GM12878 (cell line): ENCODE results near the gene DNAJC22. TPM values are rescaled to one million over a fixed set of nuclear protein-coding genes. Genes with fewer than 3 reads are reported as not detected.

Experiments used
- ATAC-seq: fragments of 200-7000 bp; cut with Tn5 transposase; 3 replicates; pipeline ENCODE4 v1.9.1; 2020; ENCODE audit warnings: mild to moderate bottlenecking, moderate library complexity
- BruUV-seq: library from RNA; stranded (reverse); fragments of 400-500 nt; replicated peaks from 2 replicates; lab custom pipeline; 2021; lab: Mats Ljungman, UMichigan
- CTCF ChIA-PET: fragments of 300-600 bp; sonication (Branson Sonifier 250); formaldehyde crosslinking; extraction: SDS; loops from one replicate; lab custom pipeline; 2021; ENCODE audit warnings: inconsistent platforms; lab: Yijun Ruan, JAX
- POLR2A ChIA-PET: fragments of 350-600 bp; formaldehyde crosslinking; extraction: SDS; loops from one replicate; lab custom pipeline; 2021; ENCODE audit warnings: inconsistent platforms; lab: Charles Lee
- RAD21 ChIA-PET: fragments of 300-600 bp; sonication (Branson Sonifier 250); formaldehyde crosslinking; loops from one replicate; lab custom pipeline; 2023; ENCODE audit warnings: antibody characterized with exemption; ENCODE audit not compliant: unreplicated experiment; lab: Charles Lee
- SMC1A ChIA-PET: fragments of 300-600 bp; sonication (Branson Sonifier 250); formaldehyde crosslinking; loops from one replicate; lab custom pipeline; 2023; ENCODE audit not compliant: unreplicated experiment, uncharacterized antibody; lab: Charles Lee
- DNase-seq: peaks from one replicate; pipeline ENCODE4 v3.0.0-alpha.2; 2011; ENCODE audit warnings: low read depth, low spot score
- FAIRE-seq: peaks from 3 replicates; lab custom pipeline; 2011; peaks lifted over from hg19 to GRCh38; lab: Jason Lieb, UNC
- H2AFZ ChIP-seq: 2 replicates; pipeline ENCODE4 v1.6.0; 2011; ENCODE audit warnings: low read depth, low read length, control low read depth; ENCODE audit not compliant: control insufficient read depth
- H3K27ac ChIP-seq: 2 replicates; pipeline ENCODE4 v1.5.1; 2011; ENCODE audit warnings: control low read depth; ENCODE audit not compliant: control insufficient read depth, insufficient read depth
- H3K27me3 ChIP-seq, 2 experiments: replicated peaks in 1 of 2; 2 replicates each; pipeline versions ENCODE4 v1.6.0 to v1.6.1; 2011; ENCODE audit warnings: low read length in 1 of 2; ENCODE audit not compliant: control insufficient read depth in 2 of 2, insufficient read depth in 2 of 2
- H3K36me3 ChIP-seq, 2 experiments: 2 replicates each; pipeline ENCODE4 v1.5.1; 2011; ENCODE audit warnings: low read length in 1 of 2; ENCODE audit not compliant: control insufficient read depth in 2 of 2, insufficient read depth in 2 of 2
- H3K4me1 ChIP-seq: 2 replicates; pipeline ENCODE4 v1.6.1; 2011; ENCODE audit warnings: mild to moderate bottlenecking, low read length, moderate library complexity, mixed read lengths; ENCODE audit not compliant: control insufficient read depth, insufficient read depth
- H3K4me2 ChIP-seq: 2 replicates; pipeline ENCODE4 v1.6.0; 2011; ENCODE audit warnings: control low read depth; ENCODE audit not compliant: control insufficient read depth, insufficient read depth
- H3K4me3 ChIP-seq: fragments of 200-600 bp; sonication (generic); 2 replicates; pipeline ENCODE4 v1.5.1; 2016
- H3K79me2 ChIP-seq: 2 replicates; pipeline ENCODE4 v1.6.0; 2011; ENCODE audit warnings: low read length; ENCODE audit not compliant: control insufficient read depth, insufficient read depth
- H3K9ac ChIP-seq: 2 replicates; pipeline ENCODE4 v1.8.0; 2011; ENCODE audit warnings: low read length, control low read depth, mixed read lengths; ENCODE audit not compliant: control insufficient read depth, insufficient read depth
- H3K9me3 ChIP-seq: replicated peaks from 3 replicates; pipeline ENCODE4 v1.5.1; 2011; ENCODE audit warnings: mild to moderate bottlenecking, low read length; ENCODE audit not compliant: control insufficient read depth, insufficient read depth
- H4K20me1 ChIP-seq: 2 replicates; pipeline ENCODE4 v1.6.0; 2011; ENCODE audit not compliant: control insufficient read depth, insufficient read depth
- CHD4 ChIP-seq: fragments of 200-600 bp; sonication (generic); IDR thresholded peaks from 2 replicates; pipeline ENCODE4 v1.6.1; 2016; ENCODE audit warnings: mild to moderate bottlenecking
- EP300 ChIP-seq, 2 experiments: fragments of 150-350 bp in 1 of 2; IDR thresholded peaks; 2 replicates each; pipeline ENCODE4 v1.6.1; 2011 to 2012; ENCODE audit warnings: low read depth in 2 of 2, low read length in 2 of 2, borderline replicate concordance in 1 of 2, improper control_type of control experiment in 1 of 2, inconsistent platforms in 1 of 2; ENCODE audit not compliant: control insufficient read depth in 1 of 2
- ESRRA ChIP-seq: IDR thresholded peaks from 2 replicates; pipeline ENCODE4 v1.6.1; 2012; ENCODE audit warnings: mild to moderate bottlenecking, low read length, improper control_type of control experiment
- JUND ChIP-seq: IDR thresholded peaks from 2 replicates; pipeline ENCODE4 v1.6.1; 2012; ENCODE audit warnings: low read depth, mild to moderate bottlenecking, low read length, improper control_type of control experiment, moderate library complexity
- MEF2B ChIP-seq: fragments of 450-650 bp; IDR thresholded peaks from 2 replicates; pipeline ENCODE4 v1.6.1; 2018; ENCODE audit warnings: mild to moderate bottlenecking, moderate library complexity; ENCODE audit not compliant: partially characterized antibody, poor library complexity, severe bottlenecking
- NR2C2 ChIP-seq: IDR thresholded peaks from 2 replicates; pipeline ENCODE4 v1.6.1; 2011; ENCODE audit warnings: borderline replicate concordance, low read depth; ENCODE audit not compliant: control insufficient read depth, insufficient read length
- PBX3 ChIP-seq: IDR thresholded peaks from 2 replicates; pipeline ENCODE4 v1.6.1; 2011; ENCODE audit warnings: mild to moderate bottlenecking, low read depth, low read length, moderate library complexity; ENCODE audit not compliant: insufficient replicate concordance
- POLR2AphosphoS2 ChIP-seq: IDR thresholded peaks from 2 replicates; pipeline ENCODE4 v1.6.1; 2011; ENCODE audit warnings: low read depth, mild to moderate bottlenecking, low read length, improper control_type of control experiment, moderate library complexity
- RUNX3 ChIP-seq: IDR thresholded peaks from 2 replicates; pipeline ENCODE4 v1.6.1; 2012; ENCODE audit warnings: low read length, inconsistent platforms
- SRF ChIP-seq, 2 experiments: IDR thresholded peaks; 2 replicates each; pipeline ENCODE4 v1.6.1; 2011; ENCODE audit warnings: low read depth in 2 of 2, low read length in 2 of 2, mild to moderate bottlenecking in 1 of 2, moderate library complexity in 1 of 2
- TAF1 ChIP-seq: IDR thresholded peaks from 2 replicates; pipeline ENCODE4 v1.6.1; 2011; ENCODE audit warnings: mild to moderate bottlenecking, low read depth, low read length, borderline replicate concordance
- WGBS: methylation state at CpG from one replicate; pipeline ENCODE4 v1.1.6; 2016; ENCODE audit warnings: low lambda C conversion rate; ENCODE audit not compliant: insufficient replicate concordance, insufficient coverage; ENCODE audit errors: missing lambda C conversion rate; 5-methylcytosine and 5-hydroxymethylcytosine counted together
- in situ Hi-C: fragments of 300-500 bp; cut with MboI; formaldehyde crosslinking; loops from 9 replicates; pipeline ENCODE4 v1.14.3; 2018; ENCODE audit warnings: mixed read lengths
- intact Hi-C: fragments of 100-400 bp; cut with micrococcal nuclease; formaldehyde crosslinking; loops from one replicate; pipeline ENCODE4 v1.14.2; 2022; ENCODE audit not compliant: unreplicated experiment
- polyA plus RNA-seq, 11 experiments: library from polyadenylated mRNA; depleted of rRNA in 4 of 11; unstranded in 6 of 11; stranded (reverse) in 5 of 11; fragments of >200 nt; fragmentation: Nextera tagmentation in 4 of 11; fragmentation: Illumina TruSeq in 1 of 11; extraction: Ambion mirVana in 4 of 11; extraction: Trizol in 1 of 11; gene quantifications; 1 replicate in 1 of 11; 2 replicates in 10 of 11; pipeline versions ENCODE4 v1.2.1 to v1.2.3, GENCODE V29; 2011 to 2016; ENCODE audit warnings: inconsistent platforms in 2 of 11, missing spikeins in 2 of 11, low read depth in 1 of 11
- total RNA-seq, 4 experiments: library from RNA; depleted of rRNA in 3 of 4; stranded (reverse); fragments of >200 nt in 3 of 4; fragmentation: Illumina TruSeq in 1 of 4; extraction: Trizol in 1 of 4; gene quantifications; 2 replicates each; pipeline versions ENCODE4 v1.2.1 to v1.2.3, GENCODE V29; 2013 to 2021
- TF ChIP-seq, protein P1 (sequence below): fragments of 450-650 bp; formaldehyde crosslinking; IDR thresholded peaks from 2 replicates; pipeline ENCODE4 v1.4.0; 2022; ENCODE audit warnings: mild to moderate bottlenecking, moderate library complexity
- TF ChIP-seq, protein P2 (sequence below): fragments of 450-650 bp; formaldehyde crosslinking; IDR thresholded peaks from 2 replicates; pipeline ENCODE4 v1.4.0; 2020; ENCODE audit warnings: mild to moderate bottlenecking, moderate library complexity

Gene DNAJC22
- total and polyA plus RNA-seq, 10 of the 15 experiments (the other 5 are each of a cell fraction or from before 2014, with no cell fraction given): 0.06 to 0.61 (median 0.13) TPM; not detected in 3

DNA sequence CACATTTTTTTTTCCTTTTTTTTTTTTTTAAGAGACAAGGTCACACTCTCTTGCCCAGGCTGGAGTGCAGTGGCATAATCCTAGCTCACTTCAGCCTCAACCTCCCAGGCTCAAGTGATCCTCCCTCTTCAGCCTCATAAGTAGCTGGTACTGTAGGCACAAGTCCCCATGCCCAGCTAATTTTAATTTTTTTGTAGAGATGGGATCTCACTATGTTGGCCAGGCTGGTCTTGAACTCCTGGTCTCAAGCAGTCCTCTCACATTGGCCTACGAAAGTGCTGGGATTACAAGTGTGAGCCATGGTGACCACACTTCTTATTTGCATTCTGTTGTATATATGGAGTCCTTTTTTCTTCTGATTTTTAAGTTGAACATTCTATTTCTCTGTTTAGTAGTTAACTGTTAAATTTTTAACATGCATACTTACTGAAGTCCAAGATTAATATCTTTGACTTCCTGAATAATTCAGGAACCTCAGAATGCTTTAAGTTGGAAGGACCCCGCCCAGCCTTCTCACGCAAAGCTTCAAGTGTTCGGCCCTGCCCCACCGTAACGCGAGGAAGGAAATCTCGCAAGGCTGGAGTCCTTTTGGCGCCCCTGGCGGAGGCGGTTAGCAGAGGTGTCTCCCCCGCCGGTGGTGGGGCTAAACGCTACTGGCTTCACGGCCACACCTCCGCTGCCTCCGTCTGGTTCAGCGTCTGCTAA lies 42.1 kb downstream of the DNAJC22 start:
- 98% methylated on average over 18 of the region's 18 CpGs for WGBS
- TF ChIP-seq PBX3 (no peak), ESRRA (no peak), JUND (no peak), CHD4 (no peak), EP300 (IDR thresholded peaks at IDR 0.05; ENCODE audit: borderline replicate concordance in 1 of 2, control insufficient read depth in 1 of 2, low read depth in 2 of 2, low read length in 2 of 2) (no peak), NR2C2 (no peak), RUNX3 (no peak), SRF (IDR thresholded peaks at IDR 0.05; ENCODE audit: low read depth in 2 of 2, low read length in 2 of 2) (no peak), POLR2AphosphoS2 (no peak), TAF1 (no peak), MEF2B (no peak)
- TF ChIP-seq, protein P1, sequence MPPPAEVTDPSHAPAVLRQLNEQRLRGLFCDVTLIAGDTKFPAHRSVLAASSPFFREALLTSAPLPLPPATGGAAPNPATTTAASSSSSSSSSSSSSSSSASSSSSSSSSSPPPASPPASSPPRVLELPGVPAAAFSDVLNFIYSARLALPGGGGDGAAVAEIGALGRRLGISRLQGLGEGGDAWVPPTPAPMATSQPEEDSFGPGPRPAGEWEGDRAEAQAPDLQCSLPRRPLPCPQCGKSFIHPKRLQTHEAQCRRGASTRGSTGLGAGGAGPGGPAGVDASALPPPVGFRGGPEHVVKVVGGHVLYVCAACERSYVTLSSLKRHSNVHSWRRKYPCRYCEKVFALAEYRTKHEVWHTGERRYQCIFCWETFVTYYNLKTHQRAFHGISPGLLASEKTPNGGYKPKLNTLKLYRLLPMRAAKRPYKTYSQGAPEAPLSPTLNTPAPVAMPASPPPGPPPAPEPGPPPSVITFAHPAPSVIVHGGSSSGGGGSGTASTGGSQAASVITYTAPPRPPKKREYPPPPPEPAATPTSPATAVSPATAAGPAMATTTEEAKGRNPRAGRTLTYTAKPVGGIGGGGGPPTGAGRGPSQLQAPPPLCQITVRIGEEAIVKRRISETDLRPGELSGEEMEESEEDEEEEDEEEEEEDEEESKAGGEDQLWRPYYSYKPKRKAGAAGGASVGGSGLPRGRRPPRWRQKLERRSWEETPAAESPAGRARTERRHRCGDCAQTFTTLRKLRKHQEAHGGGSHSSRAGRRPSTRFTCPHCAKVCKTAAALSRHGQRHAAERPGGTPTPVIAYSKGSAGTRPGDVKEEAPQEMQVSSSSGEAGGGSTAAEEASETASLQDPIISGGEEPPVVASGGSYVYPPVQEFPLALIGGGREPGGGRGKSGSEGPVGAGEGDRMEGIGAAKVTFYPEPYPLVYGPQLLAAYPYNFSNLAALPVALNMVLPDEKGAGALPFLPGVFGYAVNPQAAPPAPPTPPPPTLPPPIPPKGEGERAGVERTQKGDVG (CRISPR knock-in tag): no peak
- TF ChIP-seq, protein P2, sequence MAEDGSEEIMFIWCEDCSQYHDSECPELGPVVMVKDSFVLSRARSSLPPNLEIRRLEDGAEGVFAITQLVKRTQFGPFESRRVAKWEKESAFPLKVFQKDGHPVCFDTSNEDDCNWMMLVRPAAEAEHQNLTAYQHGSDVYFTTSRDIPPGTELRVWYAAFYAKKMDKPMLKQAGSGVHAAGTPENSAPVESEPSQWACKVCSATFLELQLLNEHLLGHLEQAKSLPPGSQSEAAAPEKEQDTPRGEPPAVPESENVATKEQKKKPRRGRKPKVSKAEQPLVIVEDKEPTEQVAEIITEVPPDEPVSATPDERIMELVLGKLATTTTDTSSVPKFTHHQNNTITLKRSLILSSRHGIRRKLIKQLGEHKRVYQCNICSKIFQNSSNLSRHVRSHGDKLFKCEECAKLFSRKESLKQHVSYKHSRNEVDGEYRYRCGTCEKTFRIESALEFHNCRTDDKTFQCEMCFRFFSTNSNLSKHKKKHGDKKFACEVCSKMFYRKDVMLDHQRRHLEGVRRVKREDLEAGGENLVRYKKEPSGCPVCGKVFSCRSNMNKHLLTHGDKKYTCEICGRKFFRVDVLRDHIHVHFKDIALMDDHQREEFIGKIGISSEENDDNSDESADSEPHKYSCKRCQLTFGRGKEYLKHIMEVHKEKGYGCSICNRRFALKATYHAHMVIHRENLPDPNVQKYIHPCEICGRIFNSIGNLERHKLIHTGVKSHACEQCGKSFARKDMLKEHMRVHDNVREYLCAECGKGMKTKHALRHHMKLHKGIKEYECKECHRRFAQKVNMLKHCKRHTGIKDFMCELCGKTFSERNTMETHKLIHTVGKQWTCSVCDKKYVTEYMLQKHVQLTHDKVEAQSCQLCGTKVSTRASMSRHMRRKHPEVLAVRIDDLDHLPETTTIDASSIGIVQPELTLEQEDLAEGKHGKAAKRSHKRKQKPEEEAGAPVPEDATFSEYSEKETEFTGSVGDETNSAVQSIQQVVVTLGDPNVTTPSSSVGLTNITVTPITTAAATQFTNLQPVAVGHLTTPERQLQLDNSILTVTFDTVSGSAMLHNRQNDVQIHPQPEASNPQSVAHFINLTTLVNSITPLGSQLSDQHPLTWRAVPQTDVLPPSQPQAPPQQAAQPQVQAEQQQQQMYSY (CRISPR knock-in tag): no peak
- Histone ChIP-seq H3K79me2 (peaks cover 50% of the 10 kb centered on the region), H3K27ac (no peak overlapping the region), H3K4me3 (no peak overlapping the region), H3K9ac (no peak overlapping the region), H3K4me1 (no peaks in the 10 kb centered on the region), H4K20me1 (peaks cover 4% of the 10 kb centered on the region; the same call in 1 of the 2 replicates), H3K9me3 (no peaks in the 10 kb centered on the region; the same call in 2 of the 3 replicates), H3K36me3 (peaks cover 4 to 19% of the 10 kb centered on the region in 2 experiments; a peak in 2 of 4 replicates), H3K27me3 (no peaks in the 10 kb centered on the region), H3K4me2 (no peak overlapping the region), H2AFZ (no peak overlapping the region)
- no TSS peak for BruUV-seq
- intact Hi-C loops: no loop called here
- RAD21 ChIA-PET: no interaction called here
- FAIRE-seq: no peak
- ATAC-seq: no peak
- no peak for DNase-seq
- SMC1A ChIA-PET: interaction anchor here (0.8 to 1.0 kb wide), 2 partner anchors 8 to 12 kb away, joined by 4 to 5 read pairs; no protein-coding TSS in a partner anchor
- CTCF ChIA-PET: no interaction called here
- in situ Hi-C loops: no loop called here
- POLR2A ChIA-PET: no interaction called here
